Measurements from ENCODE around the gene TSPAN8. TPM values are rescaled to one million over a fixed set of nuclear protein-coding genes. Genes with fewer than 3 reads are reported as not detected.

Gene TSPAN8
- 0.69 TPM for total RNA-seq

GRCh38 chr12:71157601-71158233 lies at the start of gene TSPAN8:
Gene TSPAN8 (minus strand): TSS chr12:71157999. CDS start chr12:71157678, 321 bp downstream.

Other genes with a start within 250 kb of the TSPAN8 start
- 22.1 TPM for gene PTPRR, start 237.3 kb downstream of the TSPAN8 start, total RNA-seq